Adrenal gland (tissue), 12 donors: ENCODE data around the gene ITPR1. TPM values are rescaled to one million over a fixed set of nuclear protein-coding genes. Genes with fewer than 3 reads are reported as not detected.
A peak's percentile ranks its signal among the peaks of the same experiment; 100 is the strongest.

Experiments used
- DNase-seq, 7 donors: peaks; one replicate each; pipeline ENCODE4 v3.0.0-alpha.2; 2019 to 2020
- H3K27ac ChIP-seq, 5 donors: fragments of 200-600 bp; sonication (generic) in 4 of 5; 1 replicate in 3 of 5; 2 replicates in 2 of 5; pipeline versions ENCODE4 v1.5.1 to v1.8.0; 2016 to 2020; ENCODE audit warnings: mild to moderate bottlenecking in 1 of 5
- H3K27me3 ChIP-seq: fragments of 200-600 bp; 2 replicates; pipeline ENCODE4 v1.8.0; 2021
- H3K36me3 ChIP-seq, 2 donors: fragments of 200-600 bp; replicated peaks in 1 of 2; 1 replicate in 1 of 2; 2 replicates in 1 of 2; pipeline versions ENCODE4 v1.5.1 to v1.8.0; 2018 to 2022
- H3K4me1 ChIP-seq, 2 donors: fragments of 200-600 bp; replicated peaks in 1 of 2; 1 replicate in 1 of 2; 2 replicates in 1 of 2; pipeline versions ENCODE4 v1.5.1 to v1.8.0; 2018 to 2021
- H3K4me3 ChIP-seq, 4 donors: fragments of 200-600 bp; sonication (generic) in 3 of 4; one replicate each; pipeline ENCODE4 v1.5.1; 2016 to 2018
- H3K9me3 ChIP-seq, 3 donors: fragments of 200-600 bp; sonication (generic) in 1 of 3; replicated peaks in 1 of 3; 1 replicate in 2 of 3; 2 replicates in 1 of 3; pipeline versions ENCODE4 v1.5.1 to v1.8.0; 2016 to 2021
- CTCF ChIP-seq, 6 experiments: fragments of 450-650 bp in 4 of 6; fragments of 200-600 bp in 2 of 6; sonication (generic) in 1 of 6; IDR thresholded peaks; 1 replicate in 5 of 6; 2 replicates in 1 of 6; pipeline versions ENCODE4 v1.5.1 to v1.8.0; 2016 to 2021; ENCODE audit warnings: antibody characterized with exemption in 6 of 6, mild to moderate bottlenecking in 2 of 6, moderate library complexity in 1 of 6
- POLR2A ChIP-seq, 2 donors: fragments of 450-650 bp; IDR thresholded peaks; one replicate each; pipeline ENCODE4 v1.6.1; 2017; ENCODE audit warnings: antibody characterized with exemption in 2 of 2, mild to moderate bottlenecking in 2 of 2, moderate library complexity in 1 of 2
- WGBS, 4 donors: extraction: QIAGEN DNeasy Blood & Tissue Kit in 2 of 4; methylation state at CpG; one replicate each; pipeline versions ENCODE4 v1.1.5 to v1.1.7; 2013 to 2017; 5-methylcytosine and 5-hydroxymethylcytosine counted together
- intact Hi-C, 2 donors: fragments of 100-400 bp; cut with DNase I; formaldehyde crosslinking; loops; one replicate each; pipeline versions ENCODE4 v1.14.1 to v1.15.0; 2022 to 2023
- polyA plus RNA-seq, 3 donors: library from polyadenylated mRNA; stranded (reverse); fragments of 200-250 nt in 2 of 3; fragments of 350-450 nt in 1 of 3; fragmentation: Illumina TruSeq in 1 of 3; extraction: RNeasy Lipid Tissue Mini Kit (QIAGEN cat#74804) in 1 of 3; gene quantifications; one replicate each; pipeline ENCODE4 v1.2.3, GENCODE V29; 2013 to 2014
- total RNA-seq, 9 donors: library from RNA; depleted of rRNA in 4 of 9; stranded (reverse); fragments of >200 nt in 4 of 9; fragments of 120-200 nt in 1 of 9; fragmentation: NEBNext Ultra II Directional in 1 of 9; extraction: Animal tissue kit (Norgen Biotek cat#: 25700) in 1 of 9; gene quantifications; one replicate each; pipeline versions ENCODE4 v1.1.0 to v1.2.4, GENCODE V29; 2013 to 2023
- donor health status: healthy with polysubstance abuse.
- donor health status: Bipolar disorder and iron deficiency.
- donor health status: DM: yes; HTN: yes; CAD: no.
- donor health status: DM: no; HTN: no; CAD: no.
- donor health status: DM: no; HTN: no; CAD: no.
- donor health status: DM: yes; HTN: yes; CAD: no.

Gene ITPR1
- total and polyA plus RNA-seq, 12 donors = 21.6 to 198 (median 76.6) TPM

- Histone ChIP-seq H3K36me3 (no peaks in the 10 kb centered on the region), H3K27ac (peak overlapping the region in 2 of 5 donors; percentile 53 to 56), H3K4me3 (peak overlapping the region in 1 of 4 donors; percentile 77), H3K9me3 (no peaks in the 10 kb centered on the region), H3K4me1 (peaks cover 8 to 41% of the 10 kb centered on the region in 2 donors), H3K27me3 (no peaks in the 10 kb centered on the region)
- intact Hi-C loops = loop anchor here (10.0 kb wide), 2 partner anchors 79 to 139 kb away; no protein-coding TSS in a partner anchor
- TF ChIP-seq CTCF (IDR thresholded peaks at IDR 0.05) = no peak
- TF ChIP-seq POLR2A (IDR thresholded peaks at IDR 0.05) = no peak
- WGBS, 4 donors = 54 to 72% (median 64%) methylated on average over 3 of the region's 3 CpGs
- DNase-seq = no peak
Observed at GRCh38 chr3:4495294-4496086, 2.3 kb downstream of the ITPR1 start.

- no peaks in the 10 kb centered on the region for H3K36me3 ChIP-seq
- TF ChIP-seq CTCF (IDR thresholded peaks at IDR 0.05) (no peak), POLR2A (IDR thresholded peaks at IDR 0.05) (no peak)
- WGBS, 4 donors = 57 to 69% (median 61%) methylated on average over 3 of the region's 3 CpGs
- H3K9me3 ChIP-seq = no peaks in the 10 kb centered on the region
- peaks cover 8 to 40% of the 10 kb centered on the region in 2 donors for H3K4me1 ChIP-seq
- H3K27ac ChIP-seq = peak overlapping the region in 1 of 5 donors; percentile 53
- no peaks in the 10 kb centered on the region for H3K27me3 ChIP-seq
- intact Hi-C loops = loop anchor here (10.0 kb wide), 2 partner anchors 79 to 139 kb away; no protein-coding TSS in a partner anchor
- no peak overlapping the region for H3K4me3 ChIP-seq
- DNase-seq = no peak
Observed at GRCh38 chr3:4496087-4496452, 2.9 kb downstream of the ITPR1 start.

- no peaks in the 10 kb centered on the region for H3K9me3 ChIP-seq
- 73 to 84% (median 75%) methylated on average over 5 of the region's 5 CpGs for WGBS, 4 donors
- H3K27ac ChIP-seq = no peak overlapping the region
- intact Hi-C loops = loop anchor here (10.0 kb wide), 2 partner anchors 78 to 138 kb away; no protein-coding TSS in a partner anchor
- peaks cover 8 to 32% of the 10 kb centered on the region in 2 donors for H3K4me1 ChIP-seq
- H3K36me3 ChIP-seq = no peaks in the 10 kb centered on the region
- DNase-seq = no peak
- H3K4me3 ChIP-seq = no peak overlapping the region
- TF ChIP-seq POLR2A (IDR thresholded peaks at IDR 0.05) (no peak), CTCF (IDR thresholded peaks at IDR 0.05) (no peak)
- H3K27me3 ChIP-seq = no peaks in the 10 kb centered on the region
Observed at GRCh38 chr3:4497005-4497692, 4.0 kb downstream of the ITPR1 start.

DNA sequence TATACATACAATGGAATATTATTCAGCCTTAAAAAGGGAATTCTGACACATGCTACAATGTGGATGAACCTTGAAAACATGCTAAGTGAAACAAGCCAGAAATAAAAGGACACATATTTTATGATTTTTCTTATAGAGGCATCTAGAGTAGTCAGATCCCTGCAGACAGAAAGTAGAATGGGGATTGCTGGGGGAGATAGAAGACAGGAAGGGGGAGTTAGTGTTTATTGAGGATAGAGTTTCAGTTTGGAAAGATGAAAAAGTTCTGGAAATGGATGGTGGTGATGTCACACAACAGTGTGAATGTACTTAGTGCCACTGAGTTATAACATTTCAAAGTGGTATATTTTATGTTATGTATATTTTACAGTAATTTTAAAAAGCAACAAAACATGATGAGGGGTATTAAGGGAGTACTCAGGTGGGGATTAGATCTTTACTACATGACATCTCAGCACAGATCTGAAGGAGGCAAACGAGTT lies 4.7 kb downstream of the ITPR1 start:
- DNase-seq = no peak
- no peaks in the 10 kb centered on the region for H3K9me3 ChIP-seq
- H3K27me3 ChIP-seq = no peaks in the 10 kb centered on the region
- no peak for TF ChIP-seq POLR2A (IDR thresholded peaks at IDR 0.05)
- no peak for TF ChIP-seq CTCF (IDR thresholded peaks at IDR 0.05)
- WGBS, 4 donors = 27 to 37% (median 32%) methylated on average over 1 of the region's 1 CpG
- intact Hi-C loops = loop anchor here (10.0 kb wide), 2 partner anchors 77 to 137 kb away; no protein-coding TSS in a partner anchor
- no peaks in the 10 kb centered on the region for H3K36me3 ChIP-seq
- H3K27ac ChIP-seq = peak overlapping the region in 1 of 5 donors; percentile 16
- no peak overlapping the region for H3K4me3 ChIP-seq
- H3K4me1 ChIP-seq = peaks cover 8 to 32% of the 10 kb centered on the region in 2 donors
